K562 (cell line): Measurements from ENCODE around the gene SLCO1A2. TPM values are rescaled to one million over a fixed set of nuclear protein-coding genes. Genes with fewer than 3 reads are reported as not detected.

Experiments used
- ATAC-seq: fragments of 200-7000 bp; cut with Tn5 transposase; 3 replicates; pipeline ENCODE4 v1.9.1; 2020; ENCODE audit warnings: moderate library complexity
- BruUV-seq: library from RNA; stranded (reverse); fragments of 400-500 nt; replicated peaks from 2 replicates; lab custom pipeline; 2021; lab: Mats Ljungman, UMichigan
- CTCF ChIA-PET: fragments of 300-600 bp; formaldehyde crosslinking; extraction: SDS; loops from one replicate; lab custom pipeline; 2021; ENCODE audit warnings: low intra/inter-chr PET ratio; lab: Yijun Ruan, JAX
- POLR2A ChIA-PET: fragments of 300-600, 350-650 bp; sonication (Branson Sonifier 250); formaldehyde crosslinking; extraction: SDS; loops from one replicate; lab custom pipeline; 2021; ENCODE audit warnings: antibody characterized with exemption, inconsistent platforms; lab: Yijun Ruan, JAX
- DNase-seq, 4 experiments: peaks; one replicate each; pipeline versions ENCODE4 v3.0.0 to v3.0.0-alpha.2; 2011 to 2018; ENCODE audit warnings: low spot score in 3 of 4, mixed read lengths in 3 of 4; ENCODE audit errors: extremely low read depth in 1 of 4
- FAIRE-seq: peaks from 2 replicates; lab custom pipeline; 2011; peaks lifted over from hg19 to GRCh38; lab: Jason Lieb, UNC
- H2AFZ ChIP-seq: 2 replicates; pipeline ENCODE4 v1.6.0; 2011; ENCODE audit warnings: low read depth, low read length, control low read depth, inconsistent platforms
- H3K27ac ChIP-seq: fragments of 200-600 bp; 3 replicates; pipeline ENCODE4 v1.8.0; 2011; ENCODE audit warnings: low read depth, mild to moderate bottlenecking, control low read depth, inconsistent platforms, low read length, moderate library complexity, mixed read lengths; ENCODE audit errors: extremely low read depth
- H3K27me3 ChIP-seq, 2 experiments: fragments of 300-600 bp in 1 of 2; 2 replicates in 1 of 2; 3 replicates in 1 of 2; pipeline versions ENCODE4 v1.6.0 to v1.8.0; 2011; ENCODE audit warnings: inconsistent platforms in 2 of 2, low read length in 2 of 2, mild to moderate bottlenecking in 1 of 2, mixed read lengths in 1 of 2, moderate library complexity in 1 of 2; ENCODE audit not compliant: control insufficient read depth in 2 of 2, insufficient read depth in 2 of 2
- H3K36me3 ChIP-seq: fragments of 300-600 bp; 3 replicates; pipeline ENCODE4 v1.8.0; 2011; ENCODE audit warnings: mild to moderate bottlenecking, low read length, inconsistent platforms; ENCODE audit not compliant: control insufficient read depth, insufficient read depth
- H3K4me1 ChIP-seq, 2 experiments: fragments of 200-600 bp in 1 of 2; replicated peaks in 1 of 2; 2 replicates in 1 of 2; 3 replicates in 1 of 2; pipeline versions ENCODE4 v1.5.1 to v1.8.0; 2011; ENCODE audit warnings: inconsistent platforms in 2 of 2, low read length in 2 of 2, mild to moderate bottlenecking in 1 of 2, mixed read lengths in 1 of 2, moderate library complexity in 1 of 2; ENCODE audit not compliant: control insufficient read depth in 2 of 2, insufficient read depth in 2 of 2
- H3K4me2 ChIP-seq: 2 replicates; pipeline ENCODE4 v1.6.1; 2011; ENCODE audit warnings: low read length, control low read depth, inconsistent platforms, mixed read lengths; ENCODE audit not compliant: insufficient read depth
- H3K4me3 ChIP-seq: fragments of 200-600 bp; sonication (generic), shearing (Covaris generic); 2 replicates; pipeline ENCODE4 v1.5.1; 2016; ENCODE audit warnings: control low read depth, inconsistent platforms
- H3K79me2 ChIP-seq: fragments of 200-600 bp; 3 replicates; pipeline ENCODE4 v1.8.0; 2011; ENCODE audit warnings: low read length, inconsistent platforms; ENCODE audit not compliant: control insufficient read depth, insufficient read depth
- H3K9ac ChIP-seq, 2 experiments: 2 replicates each; pipeline versions ENCODE4 v1.6.0 to v1.6.1; 2011; ENCODE audit warnings: low read depth in 2 of 2, low read length in 2 of 2, control low read depth in 1 of 2, inconsistent platforms in 1 of 2, mild to moderate bottlenecking in 1 of 2, mixed read lengths in 1 of 2; ENCODE audit not compliant: insufficient read depth in 1 of 2
- H3K9me1 ChIP-seq: one replicate; pipeline ENCODE4 v1.6.0; 2011; ENCODE audit warnings: inconsistent platforms, mild to moderate bottlenecking, low read length, moderate library complexity; ENCODE audit not compliant: control insufficient read depth, insufficient read depth
- H3K9me3 ChIP-seq: replicated peaks from 2 replicates; pipeline ENCODE4 v1.5.1; 2011; ENCODE audit warnings: low read depth, low read length, inconsistent platforms; ENCODE audit not compliant: control insufficient read depth, insufficient read depth
- H4K20me1 ChIP-seq: replicated peaks from 2 replicates; pipeline ENCODE4 v1.6.1; 2011; ENCODE audit warnings: low read length, inconsistent platforms, mixed read lengths; ENCODE audit not compliant: control insufficient read depth, insufficient read depth
- EGR1 ChIP-seq: fragments of 450-650 bp; conservative IDR thresholded peaks from 2 replicates; pipeline ENCODE4 v1.6.1; 2017; ENCODE audit warnings: mild to moderate bottlenecking
- KDM2B ChIP-seq: fragments of 250-450 bp; sonication (Bioruptor Pico); IDR thresholded peaks from 2 replicates; pipeline ENCODE4 v1.8.0; 2021; ENCODE audit warnings: mild to moderate bottlenecking, moderate library complexity
- NFRKB ChIP-seq: fragments of 450-650 bp; IDR thresholded peaks from 2 replicates; pipeline ENCODE4 v1.6.1; 2016; ENCODE audit warnings: low read depth
- NR1H2 ChIP-seq: sonication (generic); formaldehyde crosslinking; IDR thresholded peaks from 2 replicates; pipeline ENCODE4 v1.4.0; 2020; ENCODE audit warnings: mild to moderate bottlenecking, missing genetic modification reagents
- RFX5 ChIP-seq: IDR thresholded peaks from 2 replicates; pipeline ENCODE4 v1.6.1; 2011; ENCODE audit warnings: low read depth, mild to moderate bottlenecking, improper control_type of control experiment, low read length
- SMC3 ChIP-seq: conservative IDR thresholded peaks from 2 replicates; pipeline ENCODE4 v1.6.1; 2011; ENCODE audit warnings: low read depth, low read length, improper control_type of control experiment; ENCODE audit not compliant: insufficient read depth
- WGBS: fragments of 100-300 bp; shearing (Covaris generic); methylation state at CpG from one replicate; pipeline ENCODE4 v1.1.6; 2016; ENCODE audit warnings: low coverage, mixed read lengths; ENCODE audit not compliant: insufficient coverage; ENCODE audit errors: missing lambda C conversion rate; 5-methylcytosine and 5-hydroxymethylcytosine counted together
- in situ Hi-C: fragments of 300-500 bp; cut with MboI; formaldehyde crosslinking; loops from 4 replicates; pipeline ENCODE4 v1.15.0; 2018; ENCODE audit warnings: inconsistent platforms, mixed read lengths
- intact Hi-C: fragments of 100-400 bp; cut with micrococcal nuclease; formaldehyde crosslinking; loops from 2 replicates; pipeline ENCODE4 v1.14.2; 2022
- polyA plus RNA-seq, 8 experiments: library from polyadenylated mRNA; depleted of rRNA in 4 of 8; stranded (reverse) in 5 of 8; unstranded in 3 of 8; fragments of >200 nt; fragmentation: Nextera tagmentation in 2 of 8; fragmentation: Illumina TruSeq in 1 of 8; extraction: Ambion mirVana in 2 of 8; extraction: Trizol in 1 of 8; gene quantifications; 2 replicates each; pipeline versions ENCODE4 v1.2.1 to v1.2.3, GENCODE V29; 2011 to 2014; ENCODE audit warnings: inconsistent platforms in 1 of 8, missing spikeins in 1 of 8
- total RNA-seq, 7 experiments: library from RNA; depleted of rRNA in 6 of 7; stranded (reverse); fragments of >200 nt in 6 of 7; fragmentation: Illumina TruSeq in 2 of 7; extraction: Trizol in 2 of 7; gene quantifications; 2 replicates each; pipeline versions ENCODE4 v1.2.1 to v1.2.3, GENCODE V29; 2011 to 2021; ENCODE audit warnings: low replicate concordance in 1 of 7
- TF ChIP-seq, protein P1 (sequence below), 3 experiments: fragments of 200-800 bp in 1 of 3; fragments of 250-450 bp in 1 of 3; fragments of 450-650 bp in 1 of 3; sonication (Bioruptor Pico) in 1 of 3; sonication (Bioruptor generic) in 1 of 3; formaldehyde crosslinking in 1 of 3; IDR thresholded peaks; 2 replicates each; pipeline versions ENCODE4 v1.6.1 to v1.8.0; 2016 to 2022; ENCODE audit warnings: mild to moderate bottlenecking in 2 of 3, missing genetic modification characterization in 2 of 3, missing compliant biosample characterization in 1 of 3, moderate library complexity in 1 of 3

The SLCO1A2 gene
- total and polyA plus RNA-seq, 9 of the 15 experiments (the other 6 are each of a cell fraction or from before 2014, with no cell fraction given) = 1.2 to 4.4 (median 2.6) TPM

DNA sequence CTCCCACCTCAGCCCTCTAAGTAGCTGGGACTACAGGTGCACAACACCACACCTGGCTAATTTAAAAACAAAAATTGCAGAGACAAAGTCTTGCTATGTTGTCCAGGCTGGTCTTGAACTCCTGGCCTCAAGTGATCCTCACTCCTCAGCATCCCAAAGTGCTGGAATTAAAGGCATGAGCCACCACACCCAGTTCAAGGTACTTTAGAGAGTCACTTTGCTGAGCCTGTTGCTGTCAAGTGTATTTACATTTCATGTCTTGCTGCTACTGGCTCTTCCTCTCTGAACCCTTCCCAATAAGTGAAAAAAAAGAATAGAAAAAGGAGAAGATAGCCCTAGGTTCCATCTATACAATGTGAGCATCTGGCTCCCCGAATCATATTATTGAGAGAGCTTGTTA is 38.4 kb downstream of the SLCO1A2 start:
- H3K27ac ChIP-seq = no peak overlapping the region
- H3K79me2 ChIP-seq = no peaks in the 10 kb centered on the region

More for the DNA sequence above, 38.4 kb downstream of the SLCO1A2 start:
- no peak for FAIRE-seq
- H3K27me3 ChIP-seq = no peaks in the 10 kb centered on the region
- H4K20me1 ChIP-seq = no peaks in the 10 kb centered on the region
- no peaks in the 10 kb centered on the region for H3K9me1 ChIP-seq
- no peak overlapping the region for H3K9ac ChIP-seq
- no peak overlapping the region for H3K4me3 ChIP-seq
- BruUV-seq = no TSS peak
- DNase-seq = no peak
- no peaks in the 10 kb centered on the region for H3K36me3 ChIP-seq
- in situ Hi-C loops = no loop called here
- no peak overlapping the region for H3K4me2 ChIP-seq
- no peak for ATAC-seq
- ChIA-PET POLR2A (no interaction called here), CTCF (no interaction called here)
- H3K9me3 ChIP-seq = no peaks in the 10 kb centered on the region
- WGBS = 17% methylated on average over 1 of the region's 1 CpG
- no peak for TF ChIP-seq NFRKB
- no peak for TF ChIP-seq KDM2B (CRISPR knock-in tag)
- no peak for TF ChIP-seq RFX5
- TF ChIP-seq, protein P1, sequence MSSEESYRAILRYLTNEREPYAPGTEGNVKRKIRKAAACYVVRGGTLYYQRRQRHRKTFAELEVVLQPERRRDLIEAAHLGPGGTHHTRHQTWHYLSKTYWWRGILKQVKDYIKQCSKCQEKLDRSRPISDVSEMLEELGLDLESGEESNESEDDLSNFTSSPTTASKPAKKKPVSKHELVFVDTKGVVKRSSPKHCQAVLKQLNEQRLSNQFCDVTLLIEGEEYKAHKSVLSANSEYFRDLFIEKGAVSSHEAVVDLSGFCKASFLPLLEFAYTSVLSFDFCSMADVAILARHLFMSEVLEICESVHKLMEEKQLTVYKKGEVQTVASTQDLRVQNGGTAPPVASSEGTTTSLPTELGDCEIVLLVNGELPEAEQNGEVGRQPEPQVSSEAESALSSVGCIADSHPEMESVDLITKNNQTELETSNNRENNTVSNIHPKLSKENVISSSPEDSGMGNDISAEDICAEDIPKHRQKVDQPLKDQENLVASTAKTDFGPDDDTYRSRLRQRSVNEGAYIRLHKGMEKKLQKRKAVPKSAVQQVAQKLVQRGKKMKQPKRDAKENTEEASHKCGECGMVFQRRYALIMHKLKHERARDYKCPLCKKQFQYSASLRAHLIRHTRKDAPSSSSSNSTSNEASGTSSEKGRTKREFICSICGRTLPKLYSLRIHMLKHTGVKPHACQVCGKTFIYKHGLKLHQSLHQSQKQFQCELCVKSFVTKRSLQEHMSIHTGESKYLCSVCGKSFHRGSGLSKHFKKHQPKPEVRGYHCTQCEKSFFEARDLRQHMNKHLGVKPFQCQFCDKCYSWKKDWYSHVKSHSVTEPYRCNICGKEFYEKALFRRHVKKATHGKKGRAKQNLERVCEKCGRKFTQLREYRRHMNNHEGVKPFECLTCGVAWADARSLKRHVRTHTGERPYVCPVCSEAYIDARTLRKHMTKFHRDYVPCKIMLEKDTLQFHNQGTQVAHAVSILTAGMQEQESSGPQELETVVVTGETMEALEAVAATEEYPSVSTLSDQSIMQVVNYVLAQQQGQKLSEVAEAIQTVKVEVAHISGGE (CRISPR knock-in tag; IDR thresholded peaks at IDR 0.05) = no peak
- TF ChIP-seq NR1H2 (CRISPR knock-in tag) = no peak
- no peak for TF ChIP-seq SMC3
- no peak for TF ChIP-seq EGR1
- intact Hi-C loops = no loop called here
- H3K4me1 ChIP-seq = no peaks in the 10 kb centered on the region
- H2AFZ ChIP-seq = 0 out of 2 replicates have a peak overlapping the region, but pooled peaks have one; percentile 33
